OCI-LY1 (cell line): ENCODE results near the gene C3.

ENCODE experiments used
- CTCF ChIP-seq: fragments of 200-600 bp; sonication (generic), shearing (Covaris generic); IDR thresholded peaks from 2 replicates; pipeline ENCODE4 v1.5.1; 2017; ENCODE audit warnings: mild to moderate bottlenecking, antibody characterized with exemption, low read length, moderate library complexity, mixed read lengths
- EZH2 ChIP-seq: fragments of 200-600 bp; sonication (generic), shearing (Covaris generic); IDR thresholded peaks from 2 replicates; pipeline ENCODE4 v1.8.0; 2017; ENCODE audit warnings: borderline replicate concordance, mixed run types, mild to moderate bottlenecking, antibody characterized with exemption, low read length, moderate library complexity, mixed read lengths

DNA sequence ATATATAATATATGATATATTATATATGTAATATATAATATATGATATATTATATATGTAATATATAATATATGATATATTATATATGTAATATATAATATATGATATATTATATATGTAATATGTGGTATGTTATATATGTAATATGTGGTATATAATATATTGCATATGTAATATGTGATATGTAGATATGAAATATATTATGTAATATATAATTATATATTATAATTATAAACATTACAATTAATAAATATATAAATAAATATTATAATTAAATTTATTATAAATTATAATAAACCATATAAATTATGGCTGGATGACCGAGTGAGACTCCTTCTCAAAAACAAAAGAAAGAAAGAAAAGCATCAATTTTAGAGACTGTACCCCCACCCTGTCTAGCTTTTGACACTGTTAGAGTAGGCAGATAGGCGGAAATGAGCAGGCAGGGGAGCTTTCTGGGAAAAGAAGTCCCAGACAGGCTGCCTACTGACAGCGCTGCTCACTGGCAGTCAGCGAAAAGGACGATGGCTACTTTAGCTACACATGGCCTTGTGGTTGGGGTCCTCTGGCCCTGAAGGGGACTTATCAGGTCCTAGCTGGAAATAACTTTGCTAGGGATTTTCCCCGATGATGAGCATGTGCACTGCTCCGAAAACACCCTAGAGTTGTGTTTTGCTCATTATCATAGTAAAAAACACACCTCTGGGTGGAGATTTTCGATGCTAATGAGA, 19.7 kb downstream of the C3 start:
- no peak for TF ChIP-seq CTCF
- no peak for TF ChIP-seq EZH2
